ENCODE measurements around the gene VPS35. TPM values are rescaled to one million over a fixed set of nuclear protein-coding genes. Genes with fewer than 3 reads are reported as not detected.
A peak's percentile ranks its signal among the peaks of the same experiment; 100 is the strongest.

Gene VPS35
- total and polyA plus RNA-seq, 2 of the 13 experiments (the other 11 are each of a cell fraction or from before 2014, with no cell fraction given), result 30.7 to 136 TPM

DNA sequence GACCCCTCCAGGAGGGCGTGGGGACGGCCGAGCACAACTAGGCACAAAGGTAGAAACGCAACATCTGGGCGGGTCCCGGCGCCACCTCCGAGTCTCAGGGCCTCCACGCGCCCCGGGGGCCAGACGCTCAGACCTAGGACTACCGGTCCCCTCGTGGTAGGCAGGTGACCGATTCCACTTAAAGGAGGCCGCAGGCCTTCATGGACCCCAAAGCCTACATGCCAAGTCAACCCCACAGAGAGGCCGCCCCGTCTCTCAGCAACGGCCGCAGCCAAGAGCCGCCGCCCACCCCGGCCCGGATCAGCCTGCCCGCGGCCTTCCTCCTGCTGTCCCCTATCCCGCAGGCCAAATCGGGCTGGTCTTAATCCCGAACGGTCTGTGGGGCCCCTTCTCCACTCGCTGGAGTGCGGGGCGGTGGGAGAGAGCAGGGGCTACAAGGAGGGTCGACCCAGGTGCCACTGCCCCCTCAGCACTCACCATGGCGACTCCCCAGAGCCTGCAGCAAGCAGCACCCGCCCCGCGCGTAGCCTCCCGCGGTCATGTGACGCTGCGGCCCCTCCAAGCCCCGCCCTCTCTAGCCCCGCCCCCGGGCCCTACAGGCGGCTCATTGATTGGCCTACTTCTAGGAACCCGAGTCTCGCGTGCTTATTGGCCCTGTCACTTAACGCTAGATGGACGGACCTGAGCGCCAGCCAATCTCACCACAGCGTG, at the start of gene VPS35 (continued):
- TF ChIP-seq, protein P1, sequence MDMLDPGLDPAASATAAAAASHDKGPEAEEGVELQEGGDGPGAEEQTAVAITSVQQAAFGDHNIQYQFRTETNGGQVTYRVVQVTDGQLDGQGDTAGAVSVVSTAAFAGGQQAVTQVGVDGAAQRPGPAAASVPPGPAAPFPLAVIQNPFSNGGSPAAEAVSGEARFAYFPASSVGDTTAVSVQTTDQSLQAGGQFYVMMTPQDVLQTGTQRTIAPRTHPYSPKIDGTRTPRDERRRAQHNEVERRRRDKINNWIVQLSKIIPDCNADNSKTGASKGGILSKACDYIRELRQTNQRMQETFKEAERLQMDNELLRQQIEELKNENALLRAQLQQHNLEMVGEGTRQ (IDR thresholded peaks at IDR 0.05; ENCODE audit: low read depth, low read length), result peak; percentile 85
- TF ChIP-seq, protein P1 (CRISPR knock-in tag; IDR thresholded peaks at IDR 0.05; ENCODE audit: borderline replicate concordance), result peak; percentile 98
- 0 out of 2 replicates have a peak, but pooled peaks have one; percentile 62 for TF ChIP-seq ZNF260 (CRISPR knock-in tag; IDR thresholded peaks at IDR 0.05; ENCODE audit: borderline replicate concordance, low read depth)
- TF ChIP-seq, protein P2, sequence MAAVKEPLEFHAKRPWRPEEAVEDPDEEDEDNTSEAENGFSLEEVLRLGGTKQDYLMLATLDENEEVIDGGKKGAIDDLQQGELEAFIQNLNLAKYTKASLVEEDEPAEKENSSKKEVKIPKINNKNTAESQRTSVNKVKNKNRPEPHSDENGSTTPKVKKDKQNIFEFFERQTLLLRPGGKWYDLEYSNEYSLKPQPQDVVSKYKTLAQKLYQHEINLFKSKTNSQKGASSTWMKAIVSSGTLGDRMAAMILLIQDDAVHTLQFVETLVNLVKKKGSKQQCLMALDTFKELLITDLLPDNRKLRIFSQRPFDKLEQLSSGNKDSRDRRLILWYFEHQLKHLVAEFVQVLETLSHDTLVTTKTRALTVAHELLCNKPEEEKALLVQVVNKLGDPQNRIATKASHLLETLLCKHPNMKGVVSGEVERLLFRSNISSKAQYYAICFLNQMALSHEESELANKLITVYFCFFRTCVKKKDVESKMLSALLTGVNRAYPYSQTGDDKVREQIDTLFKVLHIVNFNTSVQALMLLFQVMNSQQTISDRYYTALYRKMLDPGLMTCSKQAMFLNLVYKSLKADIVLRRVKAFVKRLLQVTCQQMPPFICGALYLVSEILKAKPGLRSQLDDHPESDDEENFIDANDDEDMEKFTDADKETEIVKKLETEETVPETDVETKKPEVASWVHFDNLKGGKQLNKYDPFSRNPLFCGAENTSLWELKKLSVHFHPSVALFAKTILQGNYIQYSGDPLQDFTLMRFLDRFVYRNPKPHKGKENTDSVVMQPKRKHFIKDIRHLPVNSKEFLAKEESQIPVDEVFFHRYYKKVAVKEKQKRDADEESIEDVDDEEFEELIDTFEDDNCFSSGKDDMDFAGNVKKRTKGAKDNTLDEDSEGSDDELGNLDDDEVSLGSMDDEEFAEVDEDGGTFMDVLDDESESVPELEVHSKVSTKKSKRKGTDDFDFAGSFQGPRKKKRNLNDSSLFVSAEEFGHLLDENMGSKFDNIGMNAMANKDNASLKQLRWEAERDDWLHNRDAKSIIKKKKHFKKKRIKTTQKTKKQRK (IDR thresholded peaks at IDR 0.05; ENCODE audit: low read length), result no peak
- TF ChIP-seq, protein P3, sequence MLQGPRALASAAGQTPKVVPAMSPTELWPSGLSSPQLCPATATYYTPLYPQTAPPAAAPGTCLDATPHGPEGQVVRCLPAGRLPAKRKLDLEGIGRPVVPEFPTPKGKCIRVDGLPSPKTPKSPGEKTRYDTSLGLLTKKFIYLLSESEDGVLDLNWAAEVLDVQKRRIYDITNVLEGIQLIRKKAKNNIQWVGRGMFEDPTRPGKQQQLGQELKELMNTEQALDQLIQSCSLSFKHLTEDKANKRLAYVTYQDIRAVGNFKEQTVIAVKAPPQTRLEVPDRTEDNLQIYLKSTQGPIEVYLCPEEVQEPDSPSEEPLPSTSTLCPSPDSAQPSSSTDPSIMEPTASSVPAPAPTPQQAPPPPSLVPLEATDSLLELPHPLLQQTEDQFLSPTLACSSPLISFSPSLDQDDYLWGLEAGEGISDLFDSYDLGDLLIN (CRISPR knock-in tag; IDR thresholded peaks at IDR 0.05; ENCODE audit: borderline replicate concordance), result 0 out of 2 replicates have a peak, but pooled peaks have one; percentile 36
- 0 out of 2 replicates have a peak, but pooled peaks have one; percentile 39 for TF ChIP-seq ZNF263 (CRISPR knock-in tag; IDR thresholded peaks at IDR 0.05)
- TF ChIP-seq IKZF5 (CRISPR knock-in tag; IDR thresholded peaks at IDR 0.05), result peak; percentile 77; the same call in 1 of the 2 replicates
- TF ChIP-seq, protein P4, sequence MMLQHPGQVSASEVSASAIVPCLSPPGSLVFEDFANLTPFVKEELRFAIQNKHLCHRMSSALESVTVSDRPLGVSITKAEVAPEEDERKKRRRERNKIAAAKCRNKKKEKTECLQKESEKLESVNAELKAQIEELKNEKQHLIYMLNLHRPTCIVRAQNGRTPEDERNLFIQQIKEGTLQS (CRISPR knock-in tag; IDR thresholded peaks at IDR 0.05), result no peak
- no peak for TF ChIP-seq ADNP (CRISPR knock-in tag; IDR thresholded peaks at IDR 0.05)
- peak; percentile 88 for TF ChIP-seq ZNF709 (CRISPR knock-in tag; IDR thresholded peaks at IDR 0.05)
- no peak; the same call in 1 of the 2 replicates for TF ChIP-seq ZNF567 (CRISPR knock-in tag; IDR thresholded peaks at IDR 0.05; ENCODE audit: borderline replicate concordance)
- no peak for TF ChIP-seq EHMT2 (IDR thresholded peaks at IDR 0.05; ENCODE audit: borderline replicate concordance, low read depth, low read length)
- no peak for TF ChIP-seq HCFC1 (IDR thresholded peaks at IDR 0.05; ENCODE audit: low read depth, low read length)
- TF ChIP-seq ZMYM4 (CRISPR knock-in tag; IDR thresholded peaks at IDR 0.05), result no peak; the same call in 1 of the 2 replicates
- peak; percentile 59 for TF ChIP-seq ZBTB38 (CRISPR knock-in tag; IDR thresholded peaks at IDR 0.05)
- TF ChIP-seq MNT (IDR thresholded peaks at IDR 0.05), result no peak
